ENCODE results near the gene MYL3. TPM values are rescaled to one million over a fixed set of nuclear protein-coding genes. Genes with fewer than 3 reads are reported as not detected.

Gene MYL3
- polyA plus RNA-seq, 1 donor from 2014 or later: 2.1 TPM

GRCh38 chr3:46850468-46850779 is 12.8 kb downstream of the MYL3 start:
- no peaks in the 10 kb centered on the region for H3K79me2 ChIP-seq (replicated peaks; ENCODE audit: insufficient read depth, low read length)
- no peak overlapping the region for H2AFZ ChIP-seq (ENCODE audit: low read depth, low read length)
- TF ChIP-seq REST (IDR thresholded peaks at IDR 0.05; ENCODE audit: borderline replicate concordance) (no peak), SMC3 (conservative IDR thresholded peaks at IDR 0.05; ENCODE audit: poor library complexity) (no peak), TAF1 (IDR thresholded peaks at IDR 0.05; ENCODE audit: low read depth) (no peak), CTCF (IDR thresholded peaks at IDR 0.05; ENCODE audit: poor library complexity, severe bottlenecking) (no peak), EZH2 (IDR thresholded peaks at IDR 0.05; ENCODE audit: borderline replicate concordance, insufficient read depth, low read length, poor library complexity, severe bottlenecking) (no peak), RAD21 (conservative IDR thresholded peaks at IDR 0.05) (no peak), MXI1 (conservative IDR thresholded peaks at IDR 0.05; ENCODE audit: poor library complexity, severe bottlenecking) (no peak), POLR2AphosphoS5 (IDR thresholded peaks at IDR 0.05) (no peak), EP300 (conservative IDR thresholded peaks at IDR 0.05; ENCODE audit: poor library complexity, severe bottlenecking) (no peak)
- H3K4me3 ChIP-seq (ENCODE audit: low read length): no peak overlapping the region
- no peaks in the 10 kb centered on the region for H3K36me3 ChIP-seq (ENCODE audit: insufficient read depth, low read length)
- H3K9ac ChIP-seq (ENCODE audit: low read length): no peak overlapping the region
- no peak overlapping the region for H3K4me2 ChIP-seq (ENCODE audit: low read length)
- no peak overlapping the region for H3K27ac ChIP-seq (ENCODE audit: low read length)
- no peaks in the 10 kb centered on the region for H3K9me3 ChIP-seq (ENCODE audit: low read length)
- no peaks in the 10 kb centered on the region for H4K20me1 ChIP-seq (ENCODE audit: insufficient read depth)
- H3K27me3 ChIP-seq (ENCODE audit: insufficient read depth, low read depth, low read length): no peaks in the 10 kb centered on the region
- H3F3A ChIP-seq (ENCODE audit: insufficient read depth, low read length, poor library complexity, severe bottlenecking): no peaks in the 10 kb centered on the region
- H3K9me2 ChIP-seq (ENCODE audit: insufficient read depth, low read length): no peaks in the 10 kb centered on the region

GRCh38 chr3:46849686-46850467 is 13.4 kb downstream of the MYL3 start:
- Histone ChIP-seq H3K4me3 (ENCODE audit: low read length) (no peak overlapping the region), H3K9ac (ENCODE audit: low read length) (no peak overlapping the region), H2AFZ (ENCODE audit: low read depth, low read length) (no peak overlapping the region), H3K4me2 (ENCODE audit: low read length) (no peak overlapping the region), H4K20me1 (ENCODE audit: insufficient read depth) (no peaks in the 10 kb centered on the region), H3K36me3 (ENCODE audit: insufficient read depth, low read length) (no peaks in the 10 kb centered on the region), H3F3A (ENCODE audit: insufficient read depth, low read length, poor library complexity, severe bottlenecking) (no peaks in the 10 kb centered on the region), H3K9me2 (ENCODE audit: insufficient read depth, low read length) (no peaks in the 10 kb centered on the region), H3K27ac (ENCODE audit: low read length) (no peak overlapping the region), H3K79me2 (replicated peaks; ENCODE audit: insufficient read depth, low read length) (no peaks in the 10 kb centered on the region), H3K27me3 (ENCODE audit: insufficient read depth, low read depth, low read length) (no peaks in the 10 kb centered on the region), H3K9me3 (ENCODE audit: low read length) (no peaks in the 10 kb centered on the region)
- TF ChIP-seq CTCF (IDR thresholded peaks at IDR 0.05; ENCODE audit: poor library complexity, severe bottlenecking): no peak
- no peak for TF ChIP-seq SMC3 (conservative IDR thresholded peaks at IDR 0.05; ENCODE audit: poor library complexity)
- TF ChIP-seq EP300 (conservative IDR thresholded peaks at IDR 0.05; ENCODE audit: poor library complexity, severe bottlenecking): no peak
- no peak for TF ChIP-seq EZH2 (IDR thresholded peaks at IDR 0.05; ENCODE audit: borderline replicate concordance, insufficient read depth, low read length, poor library complexity, severe bottlenecking)
- no peak for TF ChIP-seq REST (IDR thresholded peaks at IDR 0.05; ENCODE audit: borderline replicate concordance)
- no peak for TF ChIP-seq MXI1 (conservative IDR thresholded peaks at IDR 0.05; ENCODE audit: poor library complexity, severe bottlenecking)
- TF ChIP-seq TAF1 (IDR thresholded peaks at IDR 0.05; ENCODE audit: low read depth): no peak
- no peak for TF ChIP-seq RAD21 (conservative IDR thresholded peaks at IDR 0.05)
- no peak for TF ChIP-seq POLR2AphosphoS5 (IDR thresholded peaks at IDR 0.05)

Data from neural cell (in vitro differentiated cells).